NOMO-1 treated with dmso at 0.1 percent for 144 hours (cell line): ENCODE data around the gene SAMD13.

Experiments
- DNase-seq: peaks from one replicate; lab custom pipeline; 2025; ENCODE audit not compliant: unreplicated experiment; lab: John Stamatoyannopoulos, UW

Gene SAMD13

DNA sequence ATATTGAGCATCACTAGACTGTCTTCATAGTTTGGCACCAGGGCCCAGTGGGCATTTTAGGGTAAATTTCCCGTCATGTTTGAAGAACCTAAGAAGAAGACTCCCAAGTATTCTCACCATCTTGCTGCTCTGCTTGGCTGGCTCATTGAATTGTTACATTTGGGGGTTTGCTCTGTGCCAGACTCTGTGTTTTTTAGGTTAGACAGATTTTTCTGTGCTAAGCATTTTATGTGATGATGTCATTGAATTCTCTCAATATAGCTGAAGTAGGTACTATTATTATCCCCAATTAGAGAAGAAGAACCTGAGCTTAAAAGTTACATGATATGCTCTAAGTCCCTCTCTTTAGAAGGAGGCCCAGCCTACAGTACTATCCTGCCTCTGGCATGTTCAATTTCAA lies 68.8 kb downstream of the SAMD13 start:
- DNase-seq = no peak

DNA sequence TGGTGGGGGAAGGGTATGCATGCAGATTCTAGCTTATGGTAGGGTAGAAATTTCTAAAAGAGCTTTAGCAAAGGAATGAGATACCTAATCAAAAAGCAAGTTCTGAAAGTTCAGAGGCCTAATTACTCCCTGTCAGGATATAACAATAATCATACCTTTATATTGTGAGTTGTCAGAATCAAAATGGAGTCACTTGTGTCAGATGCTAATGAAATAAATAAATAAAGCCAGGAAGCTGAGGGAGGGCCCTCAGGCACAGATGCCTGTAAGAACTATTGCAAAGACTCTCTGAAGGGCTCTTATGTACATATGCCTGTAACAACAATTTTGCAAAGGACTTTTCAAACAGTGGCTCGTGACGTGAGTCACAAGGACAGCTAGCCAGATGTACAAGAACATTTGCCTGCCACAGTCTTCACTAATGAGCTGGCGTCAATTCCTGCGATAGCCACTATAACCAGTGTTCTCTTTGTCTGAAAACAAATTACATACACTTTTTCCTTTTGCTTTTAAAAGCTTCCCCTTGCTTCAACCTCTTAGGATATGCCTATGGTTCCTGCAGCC lies 69.4 kb downstream of the SAMD13 start:
- no peak for DNase-seq

DNA sequence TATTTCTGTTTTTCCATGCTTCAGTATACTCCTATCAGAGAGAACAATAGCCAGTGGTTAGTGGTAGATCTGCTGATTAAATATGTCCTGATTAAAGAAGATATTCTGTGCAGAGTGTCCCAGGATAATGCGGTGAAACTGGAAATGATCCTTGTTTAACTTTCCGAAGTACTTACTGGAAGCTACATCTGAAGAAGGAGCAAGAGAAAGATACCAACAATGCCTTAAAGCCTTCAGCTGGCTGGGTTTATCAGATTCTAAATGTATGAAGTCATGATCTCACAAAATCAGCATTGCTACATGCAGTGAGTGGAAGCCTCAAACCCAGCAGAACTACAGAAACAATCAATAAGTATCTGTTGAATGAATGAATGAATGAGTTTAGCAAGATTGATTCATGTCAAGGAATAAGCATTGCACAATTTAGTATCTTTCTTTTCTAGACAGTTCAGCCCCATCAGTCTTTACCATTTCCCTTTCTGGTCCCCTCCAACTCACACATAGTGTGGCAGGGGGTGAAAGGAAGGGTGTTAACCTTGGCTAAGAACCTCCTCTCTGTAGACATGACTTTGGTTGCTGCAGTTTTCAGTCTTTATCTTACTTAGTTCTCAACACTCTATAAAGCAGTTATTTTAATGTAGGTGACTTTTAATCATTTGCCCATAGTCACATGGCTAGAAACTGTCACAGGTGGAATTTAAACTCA lies 72.1 kb downstream of the SAMD13 start:
- no peak for DNase-seq

DNA sequence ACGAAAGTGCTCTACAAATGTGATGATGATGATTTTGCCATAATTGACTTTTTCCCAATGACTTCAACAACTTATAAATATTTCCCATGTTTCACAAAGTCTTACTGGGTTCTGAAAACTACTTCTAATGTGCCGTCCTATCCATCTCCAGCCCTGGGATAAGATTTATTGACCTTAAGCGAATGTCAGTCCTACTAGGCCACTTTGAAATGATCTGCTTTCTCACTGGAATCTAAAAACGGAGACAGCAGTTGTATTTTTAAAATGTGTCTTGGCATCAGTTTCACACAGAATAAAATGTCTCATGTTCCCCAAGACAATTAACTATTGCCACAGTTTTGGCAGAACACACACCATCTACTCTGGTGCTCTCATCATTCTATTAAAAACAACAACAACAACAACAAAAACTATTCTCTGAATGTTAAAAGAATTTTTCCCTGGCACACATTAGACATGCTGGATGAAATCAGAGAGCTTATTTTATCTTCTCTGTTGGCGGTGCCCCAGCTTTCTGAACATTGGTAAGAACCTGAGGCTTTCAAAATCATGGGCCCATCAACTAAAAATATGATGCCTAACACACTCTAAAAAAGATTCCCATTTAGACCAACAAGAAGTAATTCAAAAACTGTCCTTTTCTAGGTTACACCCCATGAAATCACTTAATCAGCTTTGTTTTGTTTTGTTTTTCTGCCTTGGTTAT lies 73.6 kb downstream of the SAMD13 start:
- DNase-seq = no peak

DNA sequence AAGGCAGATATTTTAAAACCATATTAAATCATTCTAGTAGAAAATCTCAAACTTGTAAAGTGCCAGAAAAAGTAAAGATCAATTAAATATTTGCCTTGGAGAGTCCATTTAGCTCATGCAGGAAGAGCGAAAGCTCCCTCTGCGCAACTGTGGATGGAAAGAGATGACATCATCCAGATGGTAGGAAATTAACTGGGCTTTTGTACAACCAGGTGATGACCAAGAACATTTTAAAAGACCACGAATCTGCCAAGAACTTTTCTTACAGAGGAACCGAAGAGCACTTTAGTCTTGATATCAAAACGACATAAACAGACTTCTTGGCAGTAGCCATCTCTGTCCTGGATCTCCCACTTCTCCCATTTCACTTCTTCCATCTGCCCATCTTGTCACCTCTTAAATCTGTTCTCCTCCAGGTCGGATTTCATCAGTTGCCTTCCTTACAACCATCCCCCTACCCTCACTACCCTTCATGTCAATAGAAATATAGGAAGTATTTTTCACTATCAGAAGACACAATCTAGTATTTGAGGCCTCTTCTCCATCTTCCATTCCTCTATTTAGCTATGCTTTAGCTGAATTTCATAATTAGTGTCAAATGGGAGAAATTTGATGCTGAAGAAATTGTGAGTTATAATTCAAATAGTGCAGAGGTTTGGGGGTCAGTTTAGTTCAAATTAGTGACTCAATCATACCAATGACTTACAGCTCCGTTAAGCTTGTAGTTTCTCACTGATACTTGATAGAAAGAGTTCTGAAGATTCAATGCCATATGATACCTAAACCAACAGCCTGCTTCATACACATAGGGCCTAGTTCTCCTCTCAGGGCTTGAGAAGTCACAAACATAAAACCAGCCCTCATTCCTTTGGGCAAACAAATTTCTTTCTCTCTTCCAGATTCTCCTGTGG lies 74.7 kb downstream of the SAMD13 start:
- DNase-seq = no peak

DNA sequence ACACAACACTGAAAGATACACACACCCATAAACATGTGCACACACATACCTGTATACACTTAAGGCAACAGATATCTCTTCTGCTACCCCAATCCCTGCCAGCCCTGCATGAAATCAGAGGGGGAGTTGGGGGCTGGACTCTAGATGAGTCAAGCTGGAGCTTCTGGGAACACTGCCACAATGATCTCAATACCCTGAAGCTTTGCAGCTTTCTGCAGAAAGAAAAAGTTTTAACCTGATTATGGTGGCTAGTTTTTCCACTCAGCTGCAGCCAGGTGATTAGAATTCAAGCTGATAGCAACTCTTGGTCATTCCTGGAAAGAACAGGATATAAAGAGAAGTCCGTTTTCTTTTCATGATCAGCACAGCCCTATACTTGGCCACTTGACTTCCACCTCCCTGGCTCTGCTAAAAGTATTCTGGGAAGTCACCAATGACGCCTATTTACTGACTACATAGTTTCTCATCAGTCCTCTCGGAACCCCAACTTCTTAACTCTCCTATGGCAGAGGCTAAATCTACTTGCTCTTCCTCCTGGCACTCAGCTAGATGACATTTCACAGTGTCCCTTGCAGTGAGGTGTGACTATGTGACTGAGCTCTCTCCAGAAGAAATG lies 76.1 kb downstream of the SAMD13 start:
- no peak for DNase-seq

DNA sequence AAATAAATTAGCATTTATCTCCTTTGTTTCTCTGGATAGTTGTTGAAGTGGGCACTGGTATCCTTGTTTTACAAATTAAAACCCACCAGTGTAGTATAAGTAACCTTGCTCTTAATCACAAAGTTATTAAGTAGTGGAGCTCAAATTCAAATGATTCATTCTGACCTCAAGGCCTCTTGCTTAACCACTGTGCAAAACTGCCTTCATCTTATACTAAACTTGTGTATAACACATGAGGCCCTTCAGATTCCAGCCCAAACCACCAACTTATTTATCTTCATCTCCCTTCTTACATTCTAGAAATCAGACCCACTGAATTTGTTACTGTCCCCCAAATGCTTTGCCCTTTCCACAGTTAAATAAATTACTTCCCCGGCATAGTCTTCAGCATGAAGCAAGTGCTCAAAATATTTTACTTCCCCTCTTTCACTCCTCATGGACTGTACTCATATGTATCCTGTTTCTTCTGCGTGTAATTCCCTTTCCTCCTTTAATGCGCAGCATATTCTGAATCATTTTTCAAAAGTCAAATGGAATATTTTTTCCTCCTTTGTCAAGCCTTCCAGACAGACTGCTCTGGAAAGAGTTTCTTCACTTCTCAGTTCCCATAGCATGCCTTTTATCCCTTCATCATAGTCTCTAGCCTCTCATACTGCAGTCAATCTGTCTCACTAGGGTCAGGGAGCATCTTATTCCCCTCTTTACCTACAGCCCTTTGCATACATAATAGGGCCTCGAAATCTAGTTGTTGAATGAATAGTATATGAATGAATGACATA lies 77.8 kb downstream of the SAMD13 start:
- DNase-seq = peak; percentile 38

DNA sequence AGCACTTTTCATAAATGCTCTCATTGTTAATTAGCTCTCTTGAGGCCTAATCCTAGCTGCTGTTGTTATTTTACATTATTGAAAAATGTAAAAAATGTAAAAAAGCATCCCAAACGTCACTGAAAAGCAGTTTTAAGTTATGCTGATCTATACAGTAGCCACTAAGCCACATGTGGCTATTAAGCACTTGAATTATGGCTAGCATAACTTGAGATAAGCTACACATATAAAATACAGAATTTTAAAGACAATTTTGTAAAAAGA lies 78.3 kb downstream of the SAMD13 start:
- DNase-seq = no peak

DNA sequence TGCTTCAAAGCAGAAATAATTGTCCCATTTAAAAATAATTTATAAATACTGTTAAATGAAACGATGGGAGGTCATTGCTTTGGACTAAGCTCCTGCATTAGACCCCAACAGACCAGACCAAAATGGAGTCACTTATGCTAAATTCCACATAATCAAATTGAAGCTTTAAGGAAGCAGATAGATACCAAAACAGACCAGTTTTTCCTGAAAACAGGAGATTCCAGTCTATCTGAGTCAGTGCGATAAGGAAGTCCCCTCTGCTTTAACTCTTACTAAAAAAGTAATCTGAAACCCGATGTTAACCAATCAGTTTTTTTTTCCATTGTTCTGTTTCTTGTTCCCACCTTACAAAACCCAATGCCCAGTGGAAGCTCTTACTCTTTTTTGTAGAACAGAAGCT lies 80.6 kb downstream of the SAMD13 start:
- DNase-seq = no peak

DNA sequence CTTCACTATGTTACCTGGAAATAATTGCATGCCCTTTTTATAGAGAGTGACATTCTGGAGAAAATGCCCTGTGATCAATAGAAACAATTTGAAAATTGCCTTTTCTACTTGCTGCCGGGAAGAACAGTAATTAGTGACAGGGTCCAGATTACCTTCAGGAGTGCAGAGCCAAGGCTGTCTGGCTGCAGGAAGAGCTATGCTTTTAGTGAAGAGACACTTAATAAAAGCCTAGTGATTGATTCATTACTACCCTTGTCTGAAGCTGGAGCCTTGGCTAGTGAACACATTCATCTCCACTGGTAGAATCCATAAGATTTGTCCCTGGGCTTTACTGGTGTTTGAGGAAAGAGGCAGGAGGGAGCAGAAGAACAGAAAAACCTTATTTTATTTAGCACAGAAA lies 83.8 kb downstream of the SAMD13 start:
- DNase-seq = no peak

DNA sequence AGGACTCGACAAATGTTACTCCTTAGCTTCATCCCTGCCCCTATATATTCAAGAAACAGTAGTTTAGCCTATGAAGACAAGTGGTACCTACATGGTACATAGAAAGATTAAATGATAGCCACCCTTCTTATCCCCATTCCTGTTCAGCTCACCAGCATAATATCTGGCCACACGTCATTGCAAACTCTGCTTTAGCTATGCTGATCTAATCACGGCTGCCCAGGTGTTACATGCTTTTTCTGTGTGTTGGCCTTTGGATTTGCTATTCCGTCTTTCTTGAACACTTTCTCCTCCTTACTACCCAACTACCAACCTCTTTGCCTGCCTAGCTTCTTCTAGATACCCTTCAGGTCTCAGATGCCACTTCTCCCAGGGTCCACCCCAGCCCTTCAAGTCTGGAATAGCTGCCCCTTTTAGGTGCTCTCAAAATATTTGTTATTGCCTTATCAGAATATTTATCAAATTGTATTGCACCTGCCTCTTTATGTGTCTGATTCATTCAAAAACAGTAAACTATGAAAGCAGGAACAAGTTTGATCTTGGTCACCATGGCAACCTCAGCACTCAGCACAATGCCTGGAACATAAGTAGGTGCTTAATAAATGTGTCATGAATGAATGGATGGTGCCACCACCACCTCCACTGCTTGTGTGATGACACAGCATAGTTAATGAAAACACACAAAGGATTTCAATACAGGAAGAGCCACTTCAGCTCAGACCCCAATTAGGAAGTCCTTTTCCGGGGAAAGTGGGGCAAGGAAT lies 85.4 kb downstream of the SAMD13 start:
- DNase-seq = no peak

DNA sequence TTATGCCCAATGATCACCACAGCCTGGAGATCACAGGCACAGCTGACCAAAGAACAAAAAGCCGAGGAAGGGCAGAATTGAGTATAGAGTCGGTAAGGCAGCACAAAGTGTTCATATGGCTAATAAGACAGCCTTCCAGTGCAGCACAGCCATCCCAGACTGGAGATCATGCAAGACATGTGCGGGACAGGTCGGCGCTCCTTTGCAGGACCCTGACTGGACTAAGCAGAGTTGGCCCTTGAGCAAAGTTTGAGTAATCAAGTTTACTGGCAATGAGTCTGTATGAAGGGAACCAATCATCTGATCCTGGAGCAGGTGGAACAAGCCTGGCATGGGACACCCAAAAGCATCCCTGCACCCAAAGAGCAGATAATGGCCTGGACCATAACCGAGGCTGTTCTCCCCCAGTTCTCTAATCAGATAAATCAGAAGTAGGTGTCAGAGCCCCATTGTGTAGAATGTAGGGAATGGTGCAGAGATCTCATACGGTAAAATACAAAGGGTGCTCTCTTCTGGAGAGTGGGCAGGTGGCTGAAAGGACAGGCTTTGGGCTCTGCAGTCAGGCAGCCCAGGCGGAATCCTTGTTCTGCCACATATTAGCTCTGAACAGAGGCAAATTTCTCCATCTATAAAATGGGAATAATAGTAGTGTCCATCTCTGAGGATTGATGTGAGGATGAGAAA lies 86.1 kb downstream of the SAMD13 start:
- DNase-seq = no peak

DNA sequence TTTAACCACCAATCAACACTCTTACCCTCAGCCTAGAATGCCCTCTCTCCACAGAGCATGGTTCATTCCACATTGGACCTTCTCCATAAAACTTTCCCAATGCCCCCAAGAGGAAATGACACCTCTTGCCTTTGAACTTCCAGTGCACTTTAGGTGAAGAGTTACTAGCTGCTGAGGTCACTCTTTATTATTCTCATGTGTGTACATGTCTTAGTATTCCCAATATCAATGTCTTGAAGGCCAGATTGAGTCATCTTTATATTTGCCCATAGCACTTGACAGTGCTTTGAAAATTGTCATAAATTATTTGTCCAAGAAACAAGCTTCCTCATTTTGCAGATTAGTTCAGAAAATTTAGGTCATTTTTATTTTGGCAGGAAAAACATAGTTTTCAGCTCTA lies 88.7 kb downstream of the SAMD13 start:
- peak; percentile 63 for DNase-seq

DNA sequence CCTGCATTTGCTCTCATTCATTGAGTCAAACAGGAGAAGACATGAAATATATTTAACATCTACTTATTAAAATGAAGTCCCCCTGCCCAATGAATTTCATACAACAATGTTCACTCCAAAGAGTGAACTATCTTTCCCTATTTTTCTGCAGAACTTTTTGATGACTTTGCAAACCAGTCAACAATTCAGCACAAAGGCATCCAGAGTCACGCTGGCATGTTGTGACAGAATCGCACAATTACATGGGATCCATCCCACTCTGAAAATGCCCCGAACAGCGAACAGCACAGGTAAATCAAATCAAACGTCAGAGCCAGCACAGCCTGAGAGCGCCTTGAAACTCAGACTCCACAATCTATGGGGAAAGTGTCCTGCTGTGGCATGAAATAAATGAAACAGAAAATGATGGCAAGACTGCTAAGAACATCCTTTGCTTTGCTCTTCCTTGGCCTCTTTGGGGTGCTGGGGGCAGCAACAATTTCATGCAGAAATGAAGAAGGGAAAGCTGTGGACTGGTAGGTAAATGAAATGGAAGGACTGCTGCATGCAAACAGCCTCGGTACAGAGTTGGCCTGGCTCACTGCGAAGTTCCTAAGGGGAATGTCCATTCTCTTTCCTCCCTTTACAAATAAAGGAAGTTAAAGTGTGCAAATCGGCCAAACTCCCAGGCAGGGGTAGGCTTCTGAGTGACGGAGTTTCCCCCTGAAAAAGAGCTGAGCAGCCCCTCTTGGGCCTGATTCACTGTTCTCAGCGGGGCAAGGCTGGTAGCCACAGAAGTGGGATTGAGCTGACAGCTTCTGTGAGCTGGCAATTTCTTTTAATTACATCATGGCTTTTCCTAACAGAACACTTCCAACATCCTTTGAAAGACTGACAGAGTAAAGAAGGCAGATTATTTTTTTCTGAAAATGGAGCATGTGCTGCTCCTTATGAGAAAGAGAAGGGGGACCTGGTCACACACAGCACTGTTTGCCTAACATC lies 97.0 kb downstream of the SAMD13 start, which contains the start of gene DNASE2B:
Gene DNASE2B, plus strand, starts transcription at position 310 of the 981 bp plus-strand sequence. Its CDS starts 81 bp downstream, at position 391.
- no peak for DNase-seq
